Liver (tissue), 3 donors: ENCODE data around the gene MRPL44.

Source experiments
- CTCF ChIP-seq: fragments of 150-350 bp; IDR thresholded peaks from 2 replicates; pipeline ENCODE4 v1.5.1; 2017; ENCODE audit warnings: improper control_type of control experiment, low read depth, low read length; ENCODE audit not compliant: missing input control
- EGR1 ChIP-seq, 2 donors: IDR thresholded peaks; 2 replicates each; pipeline ENCODE4 v1.6.1; 2016 to 2018; ENCODE audit warnings: antibody characterized with exemption in 2 of 2, low read depth in 2 of 2
- FOXA1 ChIP-seq: IDR thresholded peaks from 2 replicates; pipeline ENCODE4 v1.6.1; 2016; ENCODE audit warnings: antibody characterized with exemption
- GABPA ChIP-seq, 2 donors: IDR thresholded peaks in 1 of 2; conservative IDR thresholded peaks in 1 of 2; 2 replicates each; pipeline ENCODE4 v1.6.1; 2016; ENCODE audit warnings: antibody characterized with exemption in 2 of 2, mild to moderate bottlenecking in 1 of 2, moderate library complexity in 1 of 2
- JUND ChIP-seq, 2 donors: IDR thresholded peaks; 2 replicates each; pipeline ENCODE4 v1.6.1; 2016; ENCODE audit warnings: antibody characterized with exemption in 2 of 2
- MAX ChIP-seq: IDR thresholded peaks from 2 replicates; pipeline ENCODE4 v1.6.1; 2016; ENCODE audit warnings: antibody characterized with exemption
- NR2F2 ChIP-seq: IDR thresholded peaks from 2 replicates; pipeline ENCODE4 v1.6.1; 2016; ENCODE audit warnings: antibody characterized with exemption
- RAD21 ChIP-seq, 2 donors: IDR thresholded peaks; 2 replicates each; pipeline ENCODE4 v1.6.1; 2016; ENCODE audit warnings: antibody characterized with exemption in 2 of 2, mild to moderate bottlenecking in 2 of 2
- TAF1 ChIP-seq: conservative IDR thresholded peaks from 2 replicates; pipeline ENCODE4 v1.6.1; 2016; ENCODE audit warnings: antibody characterized with exemption, mild to moderate bottlenecking
- YY1 ChIP-seq: IDR thresholded peaks from 2 replicates; pipeline ENCODE4 v1.6.1; 2016; ENCODE audit warnings: antibody characterized with exemption, mild to moderate bottlenecking
- ZBTB33 ChIP-seq: IDR thresholded peaks from 2 replicates; pipeline ENCODE4 v1.6.1; 2016; ENCODE audit warnings: antibody characterized with exemption
- donor health status: healthy.
- donor health status: healthy.

- TF ChIP-seq EGR1 (IDR thresholded peaks at IDR 0.05; ENCODE audit: low read depth in 2 of 2) (no peak), TAF1 (no peak), ZBTB33 (no peak), CTCF (no peak), MAX (no peak), FOXA1 (no peak), RAD21 (IDR thresholded peaks at IDR 0.05) (no peak), GABPA (IDR thresholded peaks at IDR 0.05 in 1 of 2, conservative IDR thresholded peaks at IDR 0.05 in 1 of 2) (no peak), JUND (IDR thresholded peaks at IDR 0.05) (no peak), YY1 (no peak), NR2F2 (no peak)
These were observed 9.5 kb upstream of the MRPL44 start for GRCh38 chr2:223947711-223948205.
